GM18508 (cell line): ENCODE data around the gene CCDC186.

ENCODE experiments used
- ATAC-seq: cut with Tn5 transposase; IDR thresholded peaks from one replicate; pipeline ENCODE4 v1.9.1; 2021; ENCODE audit warnings: moderate number of reproducible peaks; ENCODE audit not compliant: insufficient read depth, unreplicated experiment

CCDC186 gene

GRCh38 chr10:114118514-114118913 is 55.5 kb downstream of the CCDC186 start:
- no peak for ATAC-seq

DNA sequence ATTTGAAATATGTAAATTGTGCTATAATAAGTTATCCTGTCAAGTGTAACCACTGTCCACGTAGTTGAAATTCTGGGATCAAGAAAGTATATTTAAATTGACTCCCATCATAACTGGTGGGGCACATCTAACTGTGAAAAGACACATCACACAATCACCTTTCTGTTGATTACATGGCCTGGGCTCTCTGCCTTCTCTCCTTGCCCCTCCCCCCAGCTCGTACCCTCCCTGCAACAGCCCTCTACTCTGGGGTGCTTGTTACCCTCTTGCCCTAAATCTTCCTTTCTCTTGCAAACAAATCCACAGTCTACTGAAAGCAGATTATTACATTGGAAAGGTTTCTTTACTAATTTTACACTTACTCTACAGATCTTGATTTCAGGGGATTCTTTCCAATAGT is 56.3 kb downstream of the CCDC186 start:
- ATAC-seq, result no peak

GRCh38 chr10:114115661-114116445 is 58.1 kb downstream of the CCDC186 start:
- no peak for ATAC-seq

DNA sequence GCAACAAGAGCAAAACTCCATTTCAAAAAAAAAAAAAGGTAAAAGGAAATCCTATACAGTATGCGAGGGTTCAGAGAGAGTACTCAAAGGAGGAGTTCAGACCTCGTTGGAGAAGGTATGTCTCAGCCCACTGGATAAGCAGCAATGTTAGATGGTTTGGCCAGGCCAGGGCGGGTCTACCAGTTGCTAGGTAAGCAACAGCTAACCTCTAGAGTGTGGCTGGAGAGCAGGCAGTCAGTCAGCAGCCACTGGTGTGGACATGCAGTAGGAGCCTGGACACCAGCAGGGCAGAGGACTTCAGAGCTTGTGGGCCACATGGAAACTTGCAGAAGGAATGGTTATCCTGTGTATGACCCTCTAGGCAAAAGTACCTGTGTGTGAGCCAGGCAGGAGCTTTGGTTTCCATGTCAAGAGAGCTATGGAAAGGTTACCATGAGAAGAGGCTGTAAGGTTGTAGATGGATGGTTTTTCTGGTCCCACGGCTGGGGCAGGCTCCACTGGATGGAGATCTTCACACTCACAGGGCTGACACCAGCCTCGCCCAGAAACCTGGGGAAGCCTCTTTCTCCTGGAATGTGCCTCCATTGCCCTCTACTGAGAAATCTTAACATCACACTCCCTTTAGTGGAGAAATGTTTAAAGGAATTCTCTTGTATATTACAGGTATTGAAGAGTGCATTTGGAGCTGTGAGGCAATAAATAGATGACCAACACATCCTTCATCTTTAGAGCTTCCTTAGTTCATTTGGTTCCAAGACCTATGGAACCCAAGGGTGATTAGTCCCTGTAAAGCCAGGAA is 63.6 kb downstream of the CCDC186 start:
- ATAC-seq, result no peak

DNA sequence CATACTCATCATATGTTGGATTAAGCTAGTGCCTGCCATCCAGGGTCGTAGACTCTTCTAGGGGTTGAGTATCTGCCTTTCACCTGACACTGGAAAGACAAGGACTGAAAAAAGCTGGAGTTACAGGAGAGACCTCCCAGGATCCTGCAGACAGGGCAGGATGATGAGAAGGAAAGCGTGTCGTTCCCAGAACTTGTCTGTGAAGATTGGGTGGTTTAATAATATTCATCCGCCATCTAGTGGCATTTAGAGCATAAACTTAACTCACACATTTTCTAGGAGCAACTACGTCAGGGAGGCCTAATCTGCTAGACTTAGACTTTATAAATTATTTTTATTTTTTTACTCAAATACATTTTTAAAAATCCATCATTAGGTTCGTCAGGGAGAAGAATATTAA is 70.7 kb downstream of the CCDC186 start:
- ATAC-seq, result no peak

DNA sequence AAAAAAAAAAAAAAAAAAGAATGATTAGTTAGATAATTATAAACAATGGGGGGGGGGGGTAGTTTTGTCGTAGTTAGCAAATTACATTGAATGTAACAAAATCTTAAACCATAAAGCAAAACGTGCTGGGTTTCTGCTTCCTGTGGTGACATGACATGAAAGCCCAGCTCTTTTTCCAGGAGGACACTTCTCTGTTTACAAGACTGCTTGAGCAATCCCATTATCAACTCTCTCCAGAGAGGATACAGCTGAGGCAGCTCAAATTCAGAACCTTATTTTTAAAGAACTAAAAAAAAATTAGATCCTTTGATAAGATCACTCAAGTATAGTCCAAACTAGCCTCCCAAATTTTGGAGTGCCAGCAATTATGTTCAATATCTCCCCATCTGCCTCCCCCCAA is 71.7 kb downstream of the CCDC186 start:
- ATAC-seq, result no peak

DNA sequence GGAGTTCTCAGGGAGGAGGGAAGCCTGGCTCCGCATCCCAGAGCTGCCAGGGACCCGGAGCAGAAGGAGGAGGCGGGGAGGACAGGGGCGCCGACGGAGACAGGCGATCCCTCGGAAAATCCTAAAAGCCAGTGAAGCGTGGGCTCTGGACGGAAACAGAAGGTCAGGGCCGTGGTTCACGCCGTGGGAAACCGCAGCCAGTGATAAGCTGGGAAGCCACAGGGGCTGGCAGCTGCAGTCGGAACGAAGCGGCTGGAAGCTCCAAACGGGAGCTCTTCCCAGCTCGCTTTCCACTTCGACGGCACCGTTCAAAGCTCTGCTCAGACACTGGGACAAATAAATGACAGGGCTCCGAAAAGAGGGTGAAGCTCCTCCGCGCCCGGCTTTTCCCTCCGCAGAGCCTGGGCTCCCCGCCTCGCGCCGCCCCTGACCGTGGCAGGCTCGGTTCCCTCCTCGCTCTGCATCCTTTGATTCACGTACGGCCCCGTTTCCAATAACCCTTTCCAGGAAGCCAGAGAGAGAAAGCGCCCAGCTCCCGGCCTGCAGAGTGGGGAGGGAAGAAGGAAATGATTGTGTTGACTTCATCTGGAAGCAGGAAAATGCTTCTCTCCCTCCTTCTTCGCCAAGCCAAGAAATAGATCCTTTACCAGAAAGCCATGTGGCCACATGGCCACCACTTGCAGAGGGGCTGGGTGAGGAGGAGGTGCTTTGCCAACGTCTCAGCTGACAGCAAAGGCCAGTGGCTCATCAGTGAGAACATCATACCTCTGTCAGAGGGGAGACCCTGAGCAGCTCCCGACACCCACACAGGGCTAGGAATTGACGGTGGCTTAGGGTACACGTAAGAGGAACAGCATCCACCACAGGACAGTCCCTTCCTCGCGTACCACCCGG is 72.9 kb downstream of the CCDC186 start:
- no peak for ATAC-seq

DNA sequence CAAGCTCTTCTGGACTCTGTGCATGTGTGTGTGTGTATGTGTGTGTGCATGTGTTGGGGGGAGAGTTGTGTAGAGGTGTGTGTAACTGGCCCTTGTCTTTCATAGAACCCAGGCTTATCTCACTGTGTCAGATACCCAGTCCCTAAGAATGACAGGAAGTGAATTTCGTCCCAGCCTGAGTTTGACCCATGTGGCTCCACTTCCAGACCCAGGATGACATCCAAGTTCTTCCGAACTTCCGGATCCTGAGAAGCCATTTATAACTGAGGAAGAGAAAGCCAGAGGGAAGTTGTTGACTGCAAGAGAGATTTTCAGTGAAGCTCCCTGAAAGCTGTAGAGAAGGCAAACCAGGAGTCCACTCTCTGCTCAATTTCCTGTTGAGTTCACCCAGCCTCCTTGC is 77.1 kb downstream of the CCDC186 start:
- no peak for ATAC-seq

GRCh38 chr10:114095559-114096337 is 78.3 kb downstream of the CCDC186 start:
- ATAC-seq, result no peak

- ATAC-seq, result no peak
Measured at GRCh38 chr10:114094795-114095194, 79.2 kb downstream of the CCDC186 start.

GRCh38 chr10:114087655-114088054 is 86.3 kb downstream of the CCDC186 start:
- no peak for ATAC-seq

- no peak for ATAC-seq
Measured at GRCh38 chr10:114087255-114087654, 86.7 kb downstream of the CCDC186 start.

- no peak for ATAC-seq
Measured at GRCh38 chr10:114084215-114084614, 89.8 kb downstream of the CCDC186 start.

- no peak for ATAC-seq
Measured at GRCh38 chr10:114083040-114083439, 91.0 kb downstream of the CCDC186 start.

DNA sequence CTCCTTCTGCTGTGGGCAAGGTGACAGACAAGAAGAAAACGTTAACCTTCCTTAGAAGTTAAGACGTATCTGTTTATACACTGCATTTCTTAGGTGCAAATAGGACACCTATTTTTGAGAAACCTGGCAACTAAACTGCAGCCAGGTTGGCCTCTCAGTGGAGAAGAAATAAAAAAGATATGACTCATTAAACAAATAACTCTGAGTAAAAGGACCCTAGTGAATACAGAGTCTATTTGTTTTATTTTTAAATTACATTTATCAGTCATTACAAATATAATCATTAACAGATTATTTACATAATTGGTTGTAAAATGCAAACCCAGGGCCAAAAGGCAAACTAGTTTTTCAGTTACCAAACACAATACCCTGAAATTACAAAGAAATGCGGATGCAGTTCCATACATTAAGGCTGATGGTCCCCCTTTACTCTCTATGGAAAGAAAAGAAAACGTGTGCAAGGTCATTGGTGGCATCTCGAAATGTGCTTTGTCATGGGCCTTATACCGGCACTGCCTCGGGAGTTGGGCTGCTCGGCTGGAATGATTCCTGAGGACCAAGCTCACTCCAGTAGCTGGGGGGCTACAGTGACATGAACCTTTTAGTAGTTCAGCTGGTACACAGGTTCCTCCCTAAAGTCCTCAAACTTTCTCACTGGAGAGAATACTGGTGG is 92.0 kb downstream of the CCDC186 start:
- no peak for ATAC-seq

- no peak for ATAC-seq
Measured at GRCh38 chr10:114079421-114079820, 94.6 kb downstream of the CCDC186 start.

GRCh38 chr10:114078346-114078745 is 95.7 kb downstream of the CCDC186 start:
- ATAC-seq, result no peak

GRCh38 chr10:114077815-114078219 is 96.2 kb downstream of the CCDC186 start:
- ATAC-seq, result no peak

- ATAC-seq, result no peak
Measured at GRCh38 chr10:114077347-114077746, 96.7 kb downstream of the CCDC186 start.
